NK-92 treated with Interleukin-12 subunit alpha and Interleukin-12 subunit beta, amount 100 ng/mL, for 24 hours (cell line): ENCODE measurements around the gene SYN1.

Source experiments
- DNase-seq: peaks from one replicate; lab custom pipeline; 2025; lab: John Stamatoyannopoulos, UW

Gene SYN1

DNA sequence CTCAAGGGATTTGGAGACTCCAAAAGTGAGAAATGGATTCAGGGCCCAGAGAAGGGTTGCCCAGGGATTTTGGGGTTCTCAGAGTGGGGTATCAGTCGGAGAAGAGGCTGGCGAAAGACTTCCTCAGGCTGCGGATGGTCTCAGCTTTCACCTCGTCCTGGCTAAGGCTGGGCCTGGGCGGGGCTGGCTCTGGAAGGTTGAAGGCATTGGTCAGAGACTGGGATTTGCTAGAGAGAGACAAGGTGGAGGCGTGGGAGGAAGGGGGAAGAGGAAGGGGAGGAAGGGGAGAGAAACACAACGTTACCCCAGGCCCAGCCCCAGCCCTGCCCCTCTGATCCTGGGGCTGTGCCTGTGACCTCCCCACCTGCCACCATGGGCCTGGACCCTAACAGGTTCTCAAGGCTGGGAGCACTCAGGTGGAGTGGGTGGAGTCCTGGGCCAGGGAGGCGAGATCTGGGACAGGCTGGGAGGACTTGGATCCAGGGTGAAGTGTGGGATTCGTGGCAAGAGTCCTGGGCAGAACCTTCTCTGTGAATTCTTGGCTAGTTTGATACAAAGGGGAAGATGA is 46.8 kb downstream of the SYN1 start:
- DNase-seq = no peak

DNA sequence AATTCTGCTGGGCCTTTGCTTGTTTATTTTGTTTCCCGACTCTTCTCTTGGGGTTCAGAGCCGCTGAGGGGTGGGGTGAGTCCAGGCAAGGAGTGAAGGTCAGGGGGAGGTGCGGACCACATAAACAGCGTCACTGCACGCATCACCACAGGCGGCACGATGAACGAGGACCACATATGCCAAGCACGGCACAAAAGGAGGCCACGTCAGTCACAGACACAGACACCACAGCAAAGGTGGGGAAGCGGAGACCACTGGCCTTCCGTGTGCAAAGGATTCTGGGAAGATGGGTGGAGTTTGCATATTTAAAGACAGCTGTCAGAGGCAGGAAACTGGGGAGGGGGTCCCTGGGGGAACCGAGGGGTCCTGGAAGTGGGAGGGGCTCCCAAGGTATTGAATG is 47.8 kb downstream of the SYN1 start:
- DNase-seq = no peak

DNA sequence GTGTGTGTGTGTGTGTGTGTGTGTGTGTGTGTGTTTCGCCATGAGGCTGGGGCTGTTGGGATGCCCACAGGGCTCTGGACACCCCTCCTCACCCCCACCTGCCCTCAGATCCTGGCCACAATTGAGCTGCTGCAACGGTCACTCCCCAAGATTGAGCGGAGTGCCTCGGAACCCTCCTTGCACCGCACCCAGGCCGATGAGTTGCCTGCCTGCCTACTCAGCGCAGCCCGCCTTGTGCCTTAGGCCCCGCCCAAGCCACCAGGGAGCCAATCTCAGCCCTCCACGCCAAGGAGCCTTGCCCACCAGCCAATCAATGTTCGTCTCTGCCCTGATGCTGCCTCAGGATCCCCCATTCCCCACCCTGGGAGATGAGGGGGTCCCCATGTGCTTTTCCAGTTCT is 48.4 kb downstream of the SYN1 start:
- DNase-seq = no peak

DNA sequence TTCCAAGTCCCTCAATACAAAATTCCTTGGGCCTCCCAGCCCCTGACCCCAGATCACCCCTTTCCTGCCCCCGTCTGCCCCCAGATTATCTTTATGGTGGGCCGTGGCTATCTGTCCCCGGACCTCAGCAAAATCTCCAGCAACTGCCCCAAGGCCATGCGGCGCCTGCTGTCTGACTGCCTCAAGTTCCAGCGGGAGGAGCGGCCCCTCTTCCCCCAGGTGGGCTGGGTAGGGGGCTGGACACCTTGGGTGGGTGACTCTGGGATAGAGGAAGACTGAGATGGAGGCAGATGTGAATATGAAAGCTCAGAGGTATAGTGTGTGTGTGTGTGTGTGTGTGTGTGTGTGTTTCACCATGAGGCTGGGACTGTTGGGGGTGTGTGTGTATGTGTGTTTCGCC is 48.9 kb downstream of the SYN1 start:
- no peak for DNase-seq

DNA sequence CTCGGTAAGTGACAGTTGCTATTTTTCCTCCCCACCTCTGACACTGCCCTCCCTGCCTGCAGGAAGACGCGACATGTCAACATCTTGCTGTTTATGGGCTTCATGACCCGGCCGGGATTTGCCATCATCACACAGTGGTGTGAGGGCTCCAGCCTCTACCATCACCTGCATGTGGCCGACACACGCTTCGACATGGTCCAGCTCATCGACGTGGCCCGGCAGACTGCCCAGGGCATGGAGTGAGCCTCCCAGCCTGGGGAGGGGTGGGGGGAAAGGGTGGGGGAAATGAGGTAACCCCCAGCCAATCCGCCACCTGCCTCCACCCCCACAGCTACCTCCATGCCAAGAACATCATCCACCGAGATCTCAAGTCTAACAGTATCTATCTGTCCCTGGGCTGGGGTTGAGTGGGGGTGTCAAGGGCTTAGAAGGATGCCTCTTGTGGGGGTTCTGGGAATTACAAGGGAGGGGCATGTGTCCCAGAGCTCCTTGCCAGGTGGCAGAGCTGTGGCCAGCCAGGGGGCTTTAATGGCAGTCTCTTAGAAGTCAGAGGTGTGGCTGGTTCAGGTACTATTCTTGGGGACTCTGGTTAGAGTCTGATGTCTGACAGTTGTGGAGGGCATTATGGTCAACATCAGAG is 50.9 kb downstream of the SYN1 start:
- DNase-seq = no peak

DNA sequence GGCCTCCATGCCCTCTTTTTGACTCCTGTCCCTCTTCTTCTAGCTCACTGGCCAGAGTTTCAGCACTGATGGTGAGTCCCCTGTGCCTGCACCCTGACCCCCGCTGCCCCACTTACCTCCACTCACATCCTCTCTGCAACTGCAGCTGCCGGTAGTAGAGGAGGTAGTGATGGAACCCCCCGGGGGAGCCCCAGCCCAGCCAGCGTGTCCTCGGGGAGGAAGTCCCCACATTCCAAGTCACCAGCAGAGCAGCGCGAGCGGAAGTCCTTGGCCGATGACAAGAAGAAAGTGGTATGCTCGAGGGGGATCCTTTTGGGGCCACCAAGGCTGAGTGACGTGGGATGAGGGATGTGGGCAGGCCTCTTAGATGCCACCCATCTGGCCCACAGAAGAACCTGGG is 52.8 kb downstream of the SYN1 start:
- DNase-seq = no peak

DNA sequence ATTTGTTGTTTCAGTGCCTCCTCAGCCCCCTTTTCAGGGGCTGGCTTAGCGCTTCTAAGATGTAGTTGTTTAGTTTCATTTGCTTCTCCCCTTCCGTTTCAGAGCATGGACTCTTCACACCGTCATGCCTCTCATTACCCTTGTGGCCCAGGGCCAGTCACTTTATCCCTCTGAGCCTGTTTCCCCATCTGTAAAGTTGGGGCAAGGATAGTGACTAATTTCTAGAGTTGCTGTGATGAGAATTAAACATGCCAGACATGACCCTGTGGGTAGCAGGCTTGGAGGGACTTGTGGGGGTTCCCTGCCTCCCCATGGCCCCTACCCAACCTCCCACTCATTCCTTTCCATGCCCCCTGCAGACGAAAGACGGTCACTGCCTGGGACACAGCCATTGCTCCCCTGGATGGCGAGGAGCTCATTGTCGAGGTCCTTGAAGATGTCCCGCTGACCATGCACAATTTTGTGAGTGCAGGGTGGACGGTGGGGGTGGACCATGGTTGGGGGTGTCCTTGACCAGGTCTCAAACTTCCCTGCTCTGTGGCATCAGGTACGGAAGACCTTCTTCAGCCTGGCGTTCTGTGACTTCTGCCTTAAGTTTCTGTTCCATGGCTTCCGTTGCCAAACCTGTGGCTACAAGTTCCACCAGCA is 55.1 kb downstream of the SYN1 start:
- DNase-seq = no peak

DNA sequence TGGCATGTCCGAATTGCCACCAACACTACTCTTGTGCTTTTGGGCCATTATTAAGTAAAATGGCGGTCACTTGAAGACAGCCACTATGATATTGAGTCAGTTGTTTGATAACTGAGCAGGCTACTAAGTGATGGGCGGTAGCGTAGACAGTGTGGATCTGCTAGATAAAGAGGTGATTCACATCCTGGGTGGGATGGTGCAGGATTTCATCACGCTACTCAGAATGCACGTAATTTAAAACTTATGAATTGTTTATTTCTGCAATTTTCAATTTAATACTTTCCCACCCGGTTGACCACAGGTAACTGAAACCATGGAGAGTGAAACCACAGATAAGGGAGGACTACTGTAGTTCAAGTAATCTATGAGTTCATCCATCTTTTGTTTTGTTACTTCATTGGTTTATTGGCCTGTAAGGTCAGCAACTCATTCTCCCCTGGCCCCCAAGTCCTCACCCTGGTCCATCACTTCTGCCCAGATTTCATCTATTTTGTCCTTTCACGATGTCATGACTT is 55.8 kb downstream of the SYN1 start:
- no peak for DNase-seq

DNA sequence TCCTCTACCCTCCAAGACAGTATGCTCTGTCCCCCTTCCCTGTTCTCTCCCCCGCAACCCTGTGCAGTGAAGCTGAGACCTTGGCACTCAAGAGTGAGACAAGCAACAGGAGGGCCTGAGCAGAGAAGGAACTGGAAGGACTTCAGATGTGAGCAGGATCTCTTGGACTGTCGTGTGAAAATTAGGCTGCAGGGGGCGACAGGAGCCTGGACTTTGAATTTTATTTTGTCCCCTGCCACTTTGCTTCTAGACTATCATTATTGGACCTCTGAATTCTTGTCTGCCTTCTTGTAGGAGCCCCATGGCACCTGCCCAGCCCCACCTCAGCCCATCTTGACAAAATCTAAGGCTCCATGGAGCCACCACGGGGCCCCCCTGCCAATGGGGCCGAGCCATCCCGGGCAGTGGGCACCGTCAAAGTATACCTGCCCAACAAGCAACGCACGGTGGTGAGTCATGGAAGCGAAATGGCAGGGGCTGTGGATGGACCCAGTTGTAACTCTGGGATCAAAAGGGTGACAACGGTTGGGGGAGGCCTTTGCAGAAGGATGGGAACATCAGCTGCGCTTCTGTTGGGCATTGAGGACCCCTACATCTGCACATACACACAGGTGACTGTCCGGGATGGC is 56.9 kb downstream of the SYN1 start:
- DNase-seq = no peak

DNA sequence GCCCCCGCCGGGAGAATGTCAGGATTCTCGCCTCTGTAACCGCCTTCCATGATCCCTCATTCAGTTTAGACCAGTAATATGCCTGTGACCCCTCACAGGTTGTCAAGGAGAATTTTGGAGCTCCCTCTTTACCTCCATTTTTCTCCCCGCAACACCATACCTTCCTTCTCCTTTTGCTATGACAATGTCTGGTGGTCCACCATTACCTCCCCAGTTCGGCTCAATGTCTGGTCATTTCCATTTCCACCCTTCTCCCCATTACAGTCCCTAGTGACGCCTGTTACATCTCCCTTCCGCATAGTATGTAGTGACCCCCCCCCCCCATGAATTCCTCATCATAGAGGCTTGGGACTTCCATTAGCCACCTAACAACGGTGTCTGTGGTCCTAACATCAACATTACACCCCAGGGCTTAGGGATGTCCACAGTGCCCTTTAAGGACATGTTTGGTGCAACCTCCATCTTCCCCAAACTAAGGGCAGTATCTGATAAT is 58.0 kb downstream of the SYN1 start:
- no peak for DNase-seq

DNA sequence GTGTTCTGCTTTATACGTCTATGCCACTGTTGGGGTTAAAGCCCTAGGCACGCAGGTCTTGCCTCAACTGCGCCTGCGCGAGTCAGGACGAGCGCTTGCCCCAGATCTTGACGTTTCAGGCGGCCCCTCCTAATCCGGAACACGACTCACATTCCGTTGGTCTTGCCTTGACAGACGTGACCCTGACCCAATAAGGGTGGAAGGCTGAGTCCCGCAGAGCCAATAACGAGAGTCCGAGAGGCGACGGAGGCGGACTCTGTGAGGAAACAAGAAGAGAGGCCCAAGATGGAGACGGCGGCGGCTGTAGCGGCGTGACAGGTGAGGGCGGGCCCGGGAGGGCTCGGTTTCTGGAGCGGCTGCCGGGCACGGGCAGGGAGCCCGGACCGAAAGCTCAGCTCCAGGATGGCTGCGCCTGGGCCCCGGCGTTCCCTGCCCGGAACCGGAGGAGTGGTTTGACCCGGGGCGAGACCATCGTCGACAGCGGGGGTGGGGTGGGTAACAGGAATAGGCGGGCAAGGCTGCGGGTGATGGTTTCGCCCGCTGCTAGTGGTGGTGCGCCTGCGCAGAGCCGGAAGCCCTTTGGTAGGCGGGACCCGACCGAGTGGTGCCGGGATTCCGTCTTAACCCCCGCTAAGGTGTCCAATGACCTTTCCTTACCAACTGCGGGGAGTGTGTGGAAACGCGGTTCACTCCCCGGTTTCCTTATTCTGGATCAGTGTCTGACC is 58.6 kb downstream of the SYN1 start, which contains the start of gene ARAF:
ARAF (plus strand) TSS at position 272 of the 725 bp plus-strand sequence. CDS start 1,763 bp downstream, outside the sequence.
- peak; percentile 89 for DNase-seq

DNA sequence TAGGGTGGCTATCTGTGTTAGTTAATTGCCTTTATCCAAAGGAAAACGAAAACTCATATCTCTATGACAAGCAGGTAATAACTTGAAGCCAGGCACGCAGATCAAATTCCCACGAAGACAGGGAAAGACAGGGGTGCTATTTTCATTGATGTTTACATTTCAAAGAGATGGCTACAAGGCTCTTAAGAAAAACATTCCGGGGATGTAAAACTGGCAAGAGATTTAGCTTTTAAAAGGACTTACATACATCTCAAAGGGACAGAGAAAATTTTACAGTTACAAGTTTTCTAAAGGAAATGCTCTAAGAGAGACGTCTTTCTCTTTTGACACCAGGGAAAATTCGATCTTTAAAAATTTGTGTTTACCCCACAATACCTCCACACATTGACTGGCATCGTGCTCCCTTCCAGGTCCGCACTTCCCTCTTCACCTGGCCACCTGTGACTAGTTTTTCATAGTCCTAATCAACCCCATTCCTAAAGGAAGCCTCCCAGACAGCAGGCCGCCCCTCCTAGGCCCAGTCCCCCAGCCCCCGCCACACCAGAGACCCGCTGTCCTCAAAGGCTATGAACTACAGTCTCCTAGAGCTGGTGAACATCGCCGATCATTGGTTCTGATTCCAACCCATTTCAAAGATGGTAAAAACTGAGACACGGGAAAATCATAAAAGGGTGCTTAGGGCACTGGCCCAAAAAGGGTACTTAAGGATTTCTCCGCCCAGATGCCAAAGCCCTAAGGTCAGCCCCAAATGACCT is 59.3 kb downstream of the SYN1 start:
- DNase-seq = no peak

DNA sequence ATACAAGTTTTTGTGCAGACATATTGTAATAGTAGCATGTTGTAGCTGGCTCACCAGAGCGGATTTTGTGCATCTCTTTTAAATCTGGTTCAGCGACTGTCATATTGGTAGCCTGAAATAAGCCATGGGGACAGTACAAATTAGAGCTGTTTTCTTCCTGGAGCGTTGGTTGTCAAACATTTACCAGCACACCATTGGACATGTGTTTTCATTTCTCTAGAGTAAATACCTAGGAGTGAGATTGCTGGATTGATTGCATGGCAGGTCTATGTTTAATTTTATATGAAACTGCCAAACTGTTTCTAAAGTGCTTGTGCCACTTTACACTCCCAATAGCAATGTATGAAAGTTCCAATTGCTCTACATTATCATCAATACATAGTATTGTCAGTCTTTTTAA is 61.2 kb downstream of the SYN1 start:
- DNase-seq = no peak

DNA sequence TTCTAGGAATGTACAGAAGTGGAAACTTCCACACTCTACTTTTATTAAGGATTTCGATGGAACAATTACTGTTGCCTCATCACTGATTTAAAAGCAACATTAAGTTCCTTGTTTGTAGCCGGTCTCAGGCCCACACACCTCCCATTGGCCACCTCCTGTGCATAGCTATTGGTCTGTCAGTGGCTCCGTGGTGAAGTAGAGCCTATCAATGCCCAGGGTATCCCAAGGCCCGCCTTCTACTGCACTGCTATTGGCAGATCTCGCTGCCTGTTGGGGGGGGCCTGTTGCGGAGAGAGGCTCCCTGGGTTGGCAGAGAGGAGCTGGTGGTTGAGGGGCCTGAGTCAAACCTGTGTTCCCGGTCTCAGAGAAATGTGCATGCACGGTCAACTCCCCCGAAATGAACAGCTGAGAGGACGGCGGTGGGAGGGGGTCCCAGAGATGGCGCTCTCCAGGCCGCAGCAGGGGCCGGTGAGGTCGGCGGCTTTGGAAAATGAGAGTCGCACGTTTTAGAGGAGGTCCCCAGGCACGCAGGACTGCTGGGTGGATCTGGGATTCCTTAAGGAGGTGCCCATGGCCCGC is 63.5 kb downstream of the SYN1 start:
- DNase-seq = peak; percentile 78

DNA sequence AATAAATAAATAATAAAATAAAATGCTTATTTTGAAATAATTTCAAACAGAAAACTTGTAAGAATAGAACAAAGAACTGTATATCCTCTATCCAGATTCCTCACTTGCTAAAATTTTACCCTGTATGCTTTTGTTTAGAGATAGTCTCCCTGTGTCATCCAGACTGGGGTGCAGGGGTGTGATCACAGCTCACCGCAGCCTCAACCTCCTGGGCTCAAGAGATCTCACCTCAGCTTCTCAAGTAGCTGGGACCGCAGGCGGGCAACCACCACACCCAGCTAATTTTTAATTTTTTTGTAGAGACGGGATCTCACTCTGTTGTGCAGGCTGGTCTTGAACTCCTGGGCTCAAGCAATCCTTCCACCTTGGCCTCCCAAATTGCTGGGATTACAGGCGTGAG is 76.2 kb downstream of the SYN1 start:
- DNase-seq = no peak

DNA sequence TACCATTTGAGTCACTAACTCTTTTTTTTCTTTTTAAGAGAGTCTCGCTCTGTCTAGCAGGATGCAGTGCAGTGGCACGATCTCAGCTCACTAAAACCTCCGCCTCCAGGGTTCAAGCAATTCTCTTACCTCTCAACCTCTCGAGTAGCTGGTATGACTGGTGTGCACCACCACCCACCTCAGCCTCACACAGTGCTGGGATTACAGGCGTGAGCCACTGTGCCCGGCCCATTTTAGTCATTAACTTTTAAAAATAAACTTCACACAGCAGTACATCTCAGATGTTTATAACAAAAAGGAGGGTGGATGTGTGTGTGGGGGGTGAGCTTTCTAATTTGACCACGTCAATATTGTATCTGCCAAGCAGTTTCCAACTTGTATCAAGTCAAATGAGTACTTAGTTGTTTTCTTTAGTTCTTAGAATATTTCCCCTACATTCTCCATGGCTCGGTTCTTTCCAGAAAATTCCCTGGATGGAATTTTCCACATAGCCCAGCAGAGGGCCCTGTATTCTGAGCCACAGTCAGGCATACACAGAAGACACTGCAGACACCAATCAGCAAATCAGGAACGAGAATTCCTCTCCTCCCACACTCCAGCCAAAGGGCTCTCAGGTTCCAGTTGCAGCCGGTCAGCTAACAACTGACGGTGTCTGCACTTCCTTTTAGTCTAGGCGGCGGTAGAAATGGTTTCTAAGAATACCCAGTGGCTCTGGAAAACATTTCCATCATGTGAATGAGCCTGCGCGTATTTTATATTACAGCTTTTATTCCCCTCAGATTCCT is 78.7 kb downstream of the SYN1 start:
- DNase-seq = no peak

DNA sequence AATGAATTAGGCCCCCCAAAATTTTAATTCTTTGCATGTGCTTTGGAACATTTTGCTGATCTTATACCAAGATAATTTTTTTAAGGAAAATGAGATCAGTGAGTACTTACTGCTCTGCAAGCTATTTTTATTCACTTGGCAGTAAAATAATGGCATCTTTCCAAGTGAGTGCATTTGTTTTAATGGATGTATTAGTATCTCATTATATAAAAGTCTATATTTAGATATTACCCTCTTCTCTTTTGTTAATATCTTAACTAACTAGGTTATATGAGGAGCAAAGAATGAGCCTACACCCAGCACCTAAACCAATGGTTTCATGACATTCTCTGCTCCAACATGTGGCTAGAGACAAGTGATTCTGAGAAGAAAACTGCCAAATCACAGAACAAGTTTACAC is 79.8 kb downstream of the SYN1 start:
- no peak for DNase-seq

DNA sequence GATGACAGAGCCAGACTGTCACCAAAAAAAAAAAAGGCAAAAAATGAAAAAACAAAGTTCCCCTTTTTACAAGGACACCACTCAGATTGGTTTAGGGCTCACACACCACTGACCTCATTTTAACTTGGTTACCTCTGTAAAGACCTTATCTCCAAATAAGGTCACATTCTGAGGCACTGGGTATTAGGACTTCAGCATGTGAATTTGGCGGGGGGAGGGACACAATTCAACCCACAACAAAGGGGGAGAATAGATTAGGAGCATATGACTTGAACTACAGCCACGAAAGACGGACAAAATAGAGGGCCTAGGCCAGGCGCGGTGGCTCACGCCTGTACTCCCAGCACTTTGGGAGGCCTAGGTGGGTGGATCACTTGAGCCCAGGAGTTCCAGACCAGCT is 89.6 kb downstream of the SYN1 start:
- DNase-seq = no peak

DNA sequence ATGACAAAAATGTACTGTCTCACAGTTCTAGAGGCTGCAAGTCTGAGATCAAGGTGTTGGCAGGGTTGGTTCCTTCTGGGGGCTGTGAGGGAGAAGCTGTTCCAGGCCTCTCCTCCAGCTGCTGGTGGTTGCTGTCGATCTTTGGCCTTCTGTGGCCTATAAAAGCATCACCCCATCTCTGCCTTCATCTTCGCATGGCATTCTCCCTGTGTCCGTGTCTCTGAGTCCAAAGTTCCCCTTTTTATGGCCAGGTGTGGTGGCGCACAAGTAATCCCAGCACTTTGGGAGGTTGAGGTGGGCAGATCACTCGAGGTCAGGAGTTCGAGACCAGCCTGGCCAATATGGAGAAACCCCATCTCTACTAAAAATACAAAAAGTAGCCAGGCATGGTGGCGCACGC is 90.1 kb downstream of the SYN1 start:
- no peak for DNase-seq

DNA sequence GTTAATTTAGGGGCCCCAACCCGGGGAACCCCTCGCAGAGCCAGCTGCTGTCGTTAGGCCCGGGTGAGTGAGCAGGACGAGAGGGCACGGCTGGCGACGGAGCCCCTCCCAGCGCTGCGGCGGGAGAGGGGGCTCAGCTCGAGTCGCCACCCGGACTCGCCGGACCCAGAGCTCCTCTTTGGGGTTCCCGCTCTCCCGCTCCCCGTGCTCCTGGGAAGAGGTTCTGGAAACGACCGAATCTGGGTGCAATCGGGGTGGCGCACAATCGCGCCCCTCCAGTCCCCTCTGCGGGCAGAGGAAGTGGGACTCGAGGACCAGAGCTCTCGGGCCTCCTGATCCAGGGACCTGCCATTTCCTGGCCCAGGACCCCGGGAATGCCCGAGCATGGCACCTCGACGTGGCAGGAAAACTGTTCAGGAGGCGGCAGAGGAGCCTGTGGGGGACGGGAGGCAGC is 95.9 kb downstream of the SYN1 start:
- DNase-seq = no peak
